Stomach smooth muscle (tissue), 2 donors: ENCODE results near the gene ACTBL2.
"Not testable (repeated sequence)": the region's sequence is repeated elsewhere in the genome, so short reads cannot be mapped to it uniquely, and the experiment has no call there.

ENCODE experiments used
- H3K27ac ChIP-seq: one replicate; pipeline ENCODE4 v1.7.0; 2013; ENCODE audit warnings: mild to moderate bottlenecking, low read length, inconsistent platforms
- H3K27me3 ChIP-seq, 2 donors: one replicate each; pipeline ENCODE4 v1.7.0; 2013; ENCODE audit warnings: low read length in 2 of 2; ENCODE audit not compliant: insufficient read depth in 2 of 2, control insufficient read depth in 1 of 2
- H3K36me3 ChIP-seq, 2 donors: one replicate each; pipeline ENCODE4 v1.7.0; 2013; ENCODE audit warnings: low read length in 2 of 2; ENCODE audit not compliant: control insufficient read depth in 2 of 2, insufficient read depth in 2 of 2
- H3K4me1 ChIP-seq: one replicate; pipeline ENCODE4 v1.7.0; 2013; ENCODE audit warnings: low read length; ENCODE audit not compliant: control insufficient read depth, insufficient read depth
- H3K4me3 ChIP-seq, 2 donors: one replicate each; pipeline ENCODE4 v1.7.0; 2013; ENCODE audit warnings: low read length in 2 of 2
- H3K9ac ChIP-seq, 2 donors: one replicate each; pipeline ENCODE4 v1.7.0; 2013; ENCODE audit warnings: low read length in 2 of 2, mild to moderate bottlenecking in 1 of 2
- H3K9me3 ChIP-seq, 2 donors: one replicate each; pipeline ENCODE4 v1.7.0; 2013; ENCODE audit warnings: low read length in 2 of 2; ENCODE audit not compliant: control insufficient read depth in 2 of 2
- donor health status: healthy.
- donor health status: Pancreatic carcinoma.

ACTBL2 gene

DNA sequence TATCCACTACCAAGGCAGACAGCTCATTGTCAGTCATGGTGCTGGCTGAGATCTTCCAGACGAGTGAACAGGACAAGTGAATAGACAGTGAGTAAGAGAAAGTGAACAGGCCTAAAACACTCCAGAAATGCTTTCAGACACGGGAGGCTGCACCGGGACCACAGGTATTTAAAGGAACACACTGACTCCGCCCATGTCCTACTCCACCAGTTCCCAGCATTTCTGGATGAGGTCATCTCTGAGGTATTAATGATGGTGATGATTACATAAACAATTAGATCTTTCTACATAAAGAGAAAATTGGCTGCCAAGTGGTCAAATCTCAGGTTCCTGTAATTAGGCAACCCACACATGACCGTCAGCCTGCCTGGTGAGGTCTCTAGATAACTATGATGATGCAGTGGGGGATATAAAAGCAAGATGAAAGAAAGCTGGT, at the start of gene ACTBL2:
Gene ACTBL2, minus strand, starts transcription at position 141 of the 436 bp plus-strand sequence. Its CDS starts 104 bp downstream, at position 37.
- H3K27ac ChIP-seq = no peak within 1 kb of the TSS
- no peaks in the 10 kb centered on the region for H3K4me1 ChIP-seq
- no peak within 1 kb of the TSS for H3K9ac ChIP-seq
- no peaks in the 10 kb centered on the region for H3K36me3 ChIP-seq
- H3K27me3 ChIP-seq = no peaks in the 10 kb centered on the region
- no peaks in the 10 kb centered on the region for H3K9me3 ChIP-seq
- no peak within 1 kb of the TSS for H3K4me3 ChIP-seq

DNA sequence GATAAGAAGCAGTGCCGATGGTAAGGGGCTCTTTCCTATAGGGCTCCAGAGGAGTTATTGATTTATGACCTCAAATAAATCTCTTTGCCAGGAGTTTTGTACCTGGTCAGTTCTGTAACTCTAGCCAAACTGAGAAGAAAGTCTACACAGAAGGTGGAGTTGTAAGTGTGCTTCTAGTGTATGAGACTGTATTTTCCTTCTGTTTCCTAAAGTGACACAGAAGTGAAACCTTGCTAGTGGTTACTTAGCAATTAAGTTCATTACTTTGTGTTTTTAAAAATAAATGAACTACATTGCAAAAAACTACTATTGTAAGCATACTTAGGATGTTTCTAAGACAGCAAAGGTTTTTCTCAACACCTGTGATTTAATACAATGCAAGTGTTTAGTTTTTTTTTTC, 48.7 kb upstream of the ACTBL2 start:
- Histone ChIP-seq H3K4me3 (no peak overlapping the region), H3K9ac (no peak overlapping the region), H3K27me3 (no peaks in the 10 kb centered on the region), H3K4me1 (no peaks in the 10 kb centered on the region), H3K36me3 (no peaks in the 10 kb centered on the region), H3K9me3 (no peaks in the 10 kb centered on the region), H3K27ac (no peak overlapping the region)

DNA sequence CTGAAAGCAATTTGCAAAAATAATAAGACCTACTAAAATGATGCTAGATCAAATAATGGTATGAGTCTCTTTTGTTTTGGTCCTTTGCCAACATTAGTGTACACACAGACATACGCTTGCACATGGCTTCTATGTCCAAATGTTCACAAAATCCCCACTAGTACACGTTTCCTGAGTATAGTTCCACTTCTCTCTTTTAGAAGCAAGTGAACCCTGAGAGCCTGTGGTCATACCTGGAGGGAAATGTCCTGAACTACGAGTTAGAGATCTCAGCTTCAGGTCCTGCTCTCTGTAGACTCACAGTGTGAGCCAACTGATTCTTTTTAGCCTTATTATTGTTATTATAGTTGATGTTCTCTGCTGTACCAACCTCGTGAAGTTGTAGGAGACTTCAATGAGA, 47.3 kb upstream of the ACTBL2 start:
- Histone ChIP-seq H3K4me1 (no peaks in the 10 kb centered on the region), H3K9ac (no peak overlapping the region), H3K4me3 (no peak overlapping the region), H3K36me3 (no peaks in the 10 kb centered on the region), H3K27me3 (no peaks in the 10 kb centered on the region), H3K27ac (no peak overlapping the region), H3K9me3 (no peaks in the 10 kb centered on the region)

DNA sequence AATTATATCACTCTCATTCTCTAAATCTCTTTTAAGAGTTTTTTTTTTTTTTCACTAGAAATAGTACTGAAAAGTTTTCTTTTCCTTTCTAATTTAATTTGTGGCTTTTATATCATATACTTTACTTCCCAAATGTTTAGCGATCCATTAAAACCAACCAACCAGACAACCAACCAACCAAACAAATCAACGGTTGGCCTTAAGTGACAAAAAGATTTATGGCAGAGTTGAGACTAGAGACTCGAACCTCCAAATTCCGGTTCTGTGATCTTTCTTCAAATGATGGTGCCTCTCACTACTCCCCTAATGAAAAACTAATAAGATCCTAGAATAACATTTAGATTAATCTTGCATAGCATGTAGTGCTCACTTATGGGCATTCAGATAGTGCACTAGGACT, 45.3 kb upstream of the ACTBL2 start:
- H3K4me1 ChIP-seq = no peaks in the 10 kb centered on the region
- H3K27me3 ChIP-seq = no peaks in the 10 kb centered on the region
- H3K36me3 ChIP-seq = no peaks in the 10 kb centered on the region
- no peak overlapping the region for H3K27ac ChIP-seq
- H3K9ac ChIP-seq = no peak overlapping the region
- no peak overlapping the region for H3K4me3 ChIP-seq
- no peaks in the 10 kb centered on the region for H3K9me3 ChIP-seq

DNA sequence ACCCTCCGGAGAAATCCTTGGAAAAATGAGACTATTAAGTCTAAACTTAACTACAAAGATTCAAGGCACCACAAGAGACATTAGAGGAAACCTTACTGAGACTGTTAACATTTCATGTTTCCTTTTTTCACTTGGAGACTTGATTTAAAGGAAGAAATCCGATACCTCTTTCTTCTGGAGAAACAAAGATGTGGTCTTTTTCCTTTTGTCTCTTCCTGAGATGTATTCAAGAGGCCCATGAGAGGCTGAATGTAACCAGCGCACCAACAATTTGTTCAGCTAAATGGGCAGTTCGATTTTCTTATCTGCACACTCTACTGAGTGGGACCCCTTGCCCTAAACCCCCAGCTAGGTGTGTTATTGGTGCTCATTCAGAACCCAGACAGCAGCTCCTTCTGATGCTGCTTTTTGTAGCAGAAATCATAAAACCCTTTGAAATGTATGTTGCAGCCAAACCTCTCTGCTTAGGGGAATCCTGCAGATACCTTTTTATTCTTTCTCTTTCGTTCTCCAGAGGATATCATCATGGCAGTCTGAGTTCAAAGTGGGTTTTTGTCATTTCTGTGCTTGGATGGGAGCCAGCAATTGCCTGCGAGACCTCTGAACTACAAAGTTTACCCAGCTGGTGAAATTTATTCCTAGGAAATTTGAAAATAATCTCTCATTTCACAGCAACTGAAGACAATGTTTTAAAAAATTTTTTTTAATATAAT, 41.9 kb upstream of the ACTBL2 start:
- H3K4me1 ChIP-seq = no peaks in the 10 kb centered on the region
- H3K4me3 ChIP-seq = no peak overlapping the region
- peaks cover 0 to 2% of the 10 kb centered on the region in 2 donors for H3K9me3 ChIP-seq
- no peaks in the 10 kb centered on the region for H3K36me3 ChIP-seq
- H3K27ac ChIP-seq = no peak overlapping the region
- H3K9ac ChIP-seq = no peak overlapping the region
- H3K27me3 ChIP-seq = no peaks in the 10 kb centered on the region

DNA sequence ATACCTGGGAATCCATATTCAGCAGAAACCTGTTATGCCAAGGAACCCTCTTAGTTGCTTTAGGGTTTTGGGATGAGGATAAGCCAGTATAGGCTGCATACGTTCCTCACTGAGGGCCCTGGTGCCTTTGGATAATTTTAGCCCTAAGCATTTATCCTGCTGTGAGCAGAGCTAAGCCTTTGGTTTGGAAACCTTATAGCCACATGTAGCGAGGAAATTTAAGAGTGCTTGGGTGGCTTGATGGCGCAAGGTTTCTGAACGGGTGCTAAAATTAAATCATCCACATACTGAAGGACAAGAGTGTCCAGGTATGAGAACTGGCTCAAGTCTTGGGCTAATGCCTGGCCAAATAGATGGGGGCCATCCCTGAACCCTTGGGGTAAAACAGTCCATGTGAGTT, 39.9 kb upstream of the ACTBL2 start:
- not testable (repeated sequence) for H3K9me3 ChIP-seq, H3K36me3 ChIP-seq, H3K27me3 ChIP-seq, H3K27ac ChIP-seq, H3K4me1 ChIP-seq, H3K9ac ChIP-seq, H3K4me3 ChIP-seq

DNA sequence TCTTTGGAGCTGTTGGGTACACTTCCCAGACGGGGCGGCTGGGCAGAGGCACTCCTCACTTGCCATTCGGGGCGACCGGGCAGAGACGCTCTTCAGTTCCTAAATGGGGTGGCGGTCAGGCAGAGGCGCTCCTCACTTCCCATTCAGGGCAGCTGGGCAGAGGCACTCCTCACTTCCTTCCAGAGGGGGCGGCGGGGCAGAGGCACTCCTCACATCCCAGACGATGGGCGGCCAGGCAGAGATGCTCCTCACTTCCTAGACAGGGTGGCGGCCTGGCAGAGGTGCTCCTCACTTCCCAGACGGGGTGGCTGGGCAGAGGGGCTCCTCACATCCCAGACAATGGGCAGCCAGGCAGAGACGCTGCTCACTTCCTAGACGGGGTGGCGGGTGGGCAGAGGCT, 35.8 kb upstream of the ACTBL2 start:
- not testable (repeated sequence) for H3K4me1 ChIP-seq, H3K4me3 ChIP-seq, H3K36me3 ChIP-seq, H3K9ac ChIP-seq, H3K27me3 ChIP-seq, H3K9me3 ChIP-seq, H3K27ac ChIP-seq

DNA sequence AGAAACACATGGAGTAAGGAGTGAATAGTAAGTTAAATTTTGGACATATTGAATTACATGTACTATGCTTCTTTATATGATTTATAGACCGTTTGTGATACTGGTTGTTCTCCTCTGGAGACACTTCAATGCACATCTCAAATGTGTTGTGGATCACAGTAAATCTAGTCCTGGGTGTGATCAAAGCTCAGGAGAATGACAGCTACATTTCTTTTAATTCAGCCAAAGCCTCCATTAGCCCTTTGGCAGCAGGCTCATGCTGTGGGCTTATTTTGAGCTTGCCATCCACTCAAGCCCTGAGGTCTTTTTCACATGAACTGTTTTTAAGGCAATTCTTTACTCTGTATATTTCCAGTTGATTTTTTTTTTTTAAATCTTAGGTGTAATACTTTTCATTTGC, 34.6 kb upstream of the ACTBL2 start:
- H3K9ac ChIP-seq = no peak overlapping the region
- no peaks in the 10 kb centered on the region for H3K36me3 ChIP-seq
- peaks cover 0 to 2% of the 10 kb centered on the region in 2 donors for H3K9me3 ChIP-seq

DNA sequence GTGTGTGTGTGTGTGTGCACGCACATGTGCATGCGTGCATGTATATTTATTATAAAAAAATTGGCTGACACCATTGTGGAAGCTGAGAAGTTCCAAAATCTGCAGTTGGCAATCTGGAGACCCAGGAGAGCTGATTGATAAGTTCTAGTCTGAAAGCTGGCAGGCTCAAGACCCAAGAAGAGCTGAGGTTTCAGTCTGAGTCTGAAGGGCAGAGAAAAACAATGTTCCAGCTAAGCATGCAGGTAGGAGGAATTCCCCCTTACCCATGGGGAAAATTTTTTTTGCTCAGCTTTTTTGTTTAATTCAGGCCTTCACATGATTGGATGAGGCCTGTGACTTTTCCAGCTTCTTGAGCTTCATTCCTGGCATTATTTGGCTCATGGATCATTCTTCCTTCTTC, 31.2 kb upstream of the ACTBL2 start:
- no peak overlapping the region for H3K27ac ChIP-seq
- H3K9ac ChIP-seq = no peak overlapping the region
- H3K36me3 ChIP-seq = no peaks in the 10 kb centered on the region
- H3K4me3 ChIP-seq = no peak overlapping the region
- no peaks in the 10 kb centered on the region for H3K27me3 ChIP-seq
- H3K4me1 ChIP-seq = no peaks in the 10 kb centered on the region
- no peaks in the 10 kb centered on the region for H3K9me3 ChIP-seq

More for the DNA sequence above, 34.6 kb upstream of the ACTBL2 start:
- H3K27ac ChIP-seq = no peak overlapping the region
- H3K27me3 ChIP-seq = no peaks in the 10 kb centered on the region
- H3K4me3 ChIP-seq = no peak overlapping the region
- no peaks in the 10 kb centered on the region for H3K4me1 ChIP-seq

DNA sequence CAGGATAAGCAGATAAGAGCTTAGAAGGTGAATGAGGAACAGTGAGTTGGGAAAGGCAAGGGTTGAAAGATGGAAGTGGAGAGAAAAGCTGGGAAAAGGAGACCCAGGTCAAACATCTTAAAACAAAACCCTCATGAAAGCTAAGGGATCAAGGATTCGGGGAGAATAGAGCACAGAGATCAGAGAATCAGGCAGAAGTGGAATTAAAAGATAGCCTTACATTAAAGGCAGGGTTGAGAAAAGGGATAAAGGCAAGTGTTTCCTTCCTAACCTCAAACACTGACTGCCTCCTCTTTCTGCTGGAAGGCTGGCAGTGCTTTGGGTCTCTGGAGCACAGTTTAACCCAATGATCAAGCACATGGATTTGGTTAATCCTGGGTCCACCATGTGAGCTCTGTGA, 28.7 kb upstream of the ACTBL2 start:
- Histone ChIP-seq H3K27ac (no peak overlapping the region), H3K36me3 (no peaks in the 10 kb centered on the region), H3K9me3 (no peaks in the 10 kb centered on the region), H3K4me1 (no peaks in the 10 kb centered on the region), H3K9ac (no peak overlapping the region), H3K4me3 (no peak overlapping the region), H3K27me3 (no peaks in the 10 kb centered on the region)

DNA sequence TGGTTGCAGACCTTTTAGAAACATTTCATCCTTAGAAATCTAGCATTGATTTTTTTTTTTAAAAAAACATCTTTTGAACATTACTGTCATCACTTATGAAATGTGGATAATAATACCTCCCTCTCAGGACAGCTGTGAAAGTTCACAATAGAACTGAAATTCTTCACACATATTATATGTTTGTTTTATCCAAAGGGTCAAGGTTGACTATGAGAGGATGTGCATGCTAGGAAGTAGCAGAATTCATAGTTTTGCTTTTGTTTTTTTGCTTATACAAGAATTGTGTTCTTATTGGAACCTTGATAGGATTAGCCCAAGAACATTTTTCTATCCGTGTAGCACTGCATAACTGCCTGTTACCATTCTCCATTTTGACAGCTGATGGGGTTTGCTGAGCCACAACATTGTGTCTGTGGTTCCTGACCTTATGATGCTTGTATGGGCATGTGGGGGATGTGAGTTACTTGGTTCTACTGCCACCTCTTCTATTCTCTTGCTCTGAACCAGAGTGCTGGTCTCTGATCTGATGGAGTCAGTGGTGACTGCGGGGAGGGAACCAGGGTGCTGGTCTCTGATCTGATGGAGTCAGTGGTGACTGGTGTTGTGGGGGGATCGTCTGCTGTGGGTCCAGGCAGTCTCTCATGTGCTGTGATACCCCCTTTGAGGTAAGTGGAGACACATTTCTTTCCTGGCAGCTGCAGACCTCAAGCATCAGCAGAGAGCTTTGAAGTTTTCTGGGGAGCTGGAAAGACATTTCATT, 27.1 kb upstream of the ACTBL2 start:
- Histone ChIP-seq H3K27me3 (no peaks in the 10 kb centered on the region), H3K9ac (no peak overlapping the region)

More for the DNA sequence above, 27.1 kb upstream of the ACTBL2 start:
- H3K36me3 ChIP-seq = no peaks in the 10 kb centered on the region
- no peak overlapping the region for H3K27ac ChIP-seq
- H3K4me3 ChIP-seq = no peak overlapping the region
- no peaks in the 10 kb centered on the region for H3K4me1 ChIP-seq
- no peaks in the 10 kb centered on the region for H3K9me3 ChIP-seq
